SU-DHL-6 (cell line): ENCODE measurements around the gene PIK3CD.

Experiments
- H2AFZ ChIP-seq: fragments of 200-600 bp; sonication (generic); 2 replicates; pipeline ENCODE4 v1.6.1; 2014; ENCODE audit warnings: low read depth, mild to moderate bottlenecking, moderate library complexity, mixed read lengths, antibody characterized with exemption, low read length; ENCODE audit not compliant: severe bottlenecking
- H3F3A ChIP-seq: fragments of 200-600 bp; shearing (Covaris generic); 2 replicates; pipeline ENCODE4 v1.6.0; 2016; ENCODE audit warnings: antibody characterized with exemption, mild to moderate bottlenecking; ENCODE audit not compliant: insufficient read depth
- H3K27ac ChIP-seq: fragments of 200-600 bp; sonication (generic); 2 replicates; pipeline ENCODE4 v1.5.1; 2016; ENCODE audit warnings: low read depth, mild to moderate bottlenecking, low read length, moderate library complexity, mixed read lengths
- H3K27me3 ChIP-seq: fragments of 200-600 bp; sonication (generic), shearing (Covaris generic); 2 replicates; pipeline ENCODE4 v1.6.0; 2014; ENCODE audit warnings: mild to moderate bottlenecking, low read length
- H3K36me3 ChIP-seq: fragments of 200-600 bp; sonication (generic); 2 replicates; pipeline ENCODE4 v1.6.1; 2014; ENCODE audit warnings: mild to moderate bottlenecking, low read length, mixed read lengths
- H3K4me2 ChIP-seq: fragments of 300-600, 200-600 bp; shearing (Covaris generic), sonication (generic); 2 replicates; pipeline ENCODE4 v1.6.0; 2014; ENCODE audit warnings: low read length, low read depth, mild to moderate bottlenecking; ENCODE audit not compliant: poor library complexity, severe bottlenecking
- H3K4me3 ChIP-seq: fragments of 200-600 bp; sonication (generic); 2 replicates; pipeline ENCODE4 v1.5.1; 2014; ENCODE audit warnings: antibody characterized with exemption, low read length, mild to moderate bottlenecking, mixed read lengths; ENCODE audit not compliant: insufficient read depth, poor library complexity, severe bottlenecking
- H3K79me2 ChIP-seq: fragments of 200-600 bp; sonication (generic); 2 replicates; pipeline ENCODE4 v1.6.1; 2014; ENCODE audit warnings: mild to moderate bottlenecking, low read length, moderate library complexity; ENCODE audit not compliant: insufficient read depth
- H3K9ac ChIP-seq: fragments of 200-600 bp; sonication (generic); 2 replicates; pipeline ENCODE4 v1.7.0; 2014; ENCODE audit warnings: mild to moderate bottlenecking, low read length
- H3K9me2 ChIP-seq: fragments of 200-600 bp; sonication (generic); replicated peaks from 2 replicates; pipeline ENCODE4 v1.6.1; 2014; ENCODE audit warnings: low read length; ENCODE audit not compliant: insufficient read depth
- H3K9me3 ChIP-seq: fragments of 200-600 bp; sonication (generic); 2 replicates; pipeline ENCODE4 v1.6.1; 2014; ENCODE audit warnings: low read length, mixed read lengths; ENCODE audit not compliant: insufficient read depth
- H4K20me1 ChIP-seq: fragments of 200-600 bp; sonication (generic); 2 replicates; pipeline ENCODE4 v1.6.1; 2014; ENCODE audit warnings: low read depth, mild to moderate bottlenecking, antibody characterized with exemption, low read length, moderate library complexity, mixed read lengths
- EZH2phosphoT487 ChIP-seq: fragments of 200-600 bp; sonication (generic), shearing (Covaris generic); conservative IDR thresholded peaks from 2 replicates; pipeline ENCODE4 v1.6.1; 2018; ENCODE audit warnings: mild to moderate bottlenecking, antibody characterized with exemption, low read length, moderate library complexity, mixed read lengths
- TF ChIP-seq, protein P1 (sequence below): fragments of 200-600 bp; sonication (generic); IDR thresholded peaks from one replicate; pipeline ENCODE4 v1.5.1; 2017; ENCODE audit warnings: antibody characterized with exemption, mild to moderate bottlenecking, low read length, moderate library complexity; ENCODE audit not compliant: insufficient read depth, poor library complexity, severe bottlenecking

The PIK3CD gene

DNA sequence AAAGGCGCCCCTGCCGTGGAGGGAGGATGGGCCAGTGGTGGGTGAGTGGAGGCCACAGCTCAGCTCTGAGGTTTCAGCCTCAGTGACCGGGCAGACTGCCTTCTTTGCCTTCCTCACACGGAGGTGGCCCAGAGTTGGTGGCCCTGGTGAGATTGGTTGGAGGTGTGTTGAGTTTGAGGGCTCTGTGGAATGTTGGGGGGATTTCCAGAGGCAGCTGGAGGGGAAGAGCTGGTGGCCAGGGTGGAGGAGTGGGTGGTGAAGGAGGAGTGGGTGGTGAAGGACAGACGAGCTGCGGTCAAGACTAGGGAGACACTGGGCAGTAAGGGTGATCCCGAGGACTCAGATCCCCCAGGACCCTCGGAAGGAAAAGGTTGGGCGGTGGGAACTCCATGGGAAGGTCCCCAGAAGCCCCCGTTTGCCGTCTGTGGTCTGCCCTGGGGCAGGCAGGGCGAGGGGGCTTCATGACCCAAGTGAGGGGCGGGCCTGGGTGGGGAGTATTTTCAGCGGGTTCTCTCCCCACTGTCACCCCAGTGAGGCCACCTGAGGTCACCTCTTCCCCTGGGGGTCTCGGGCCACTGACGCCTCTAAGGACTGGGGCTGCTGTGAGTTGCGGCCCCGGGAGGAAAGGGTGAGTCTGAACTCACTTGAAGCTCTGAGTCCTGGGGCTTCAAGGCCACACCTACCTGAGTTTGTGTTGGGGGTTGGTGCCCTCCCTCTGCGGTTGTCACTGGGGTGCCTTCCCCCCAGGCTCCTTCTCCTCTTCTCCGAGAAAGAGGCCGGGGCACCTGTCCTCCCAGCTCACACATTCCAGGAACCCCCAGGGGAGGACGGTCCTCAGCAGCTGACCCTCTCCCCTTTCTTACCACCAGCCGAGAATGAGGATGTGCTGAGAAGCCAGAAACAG, 22.7 kb upstream of the PIK3CD start:
- no peaks in the 10 kb centered on the region for H3K9me3 ChIP-seq
- H2AFZ ChIP-seq, result no peak overlapping the region
- H3F3A ChIP-seq, result peaks cover 11% of the 10 kb centered on the region
- H3K27me3 ChIP-seq, result no peaks in the 10 kb centered on the region
- no peaks in the 10 kb centered on the region for H4K20me1 ChIP-seq
- no peaks in the 10 kb centered on the region for H3K36me3 ChIP-seq
- peak overlapping the region; percentile 64 for H3K4me2 ChIP-seq
- H3K27ac ChIP-seq, result peak overlapping the region; percentile 72
- no peak for TF ChIP-seq EZH2phosphoT487
- TF ChIP-seq, protein P1, sequence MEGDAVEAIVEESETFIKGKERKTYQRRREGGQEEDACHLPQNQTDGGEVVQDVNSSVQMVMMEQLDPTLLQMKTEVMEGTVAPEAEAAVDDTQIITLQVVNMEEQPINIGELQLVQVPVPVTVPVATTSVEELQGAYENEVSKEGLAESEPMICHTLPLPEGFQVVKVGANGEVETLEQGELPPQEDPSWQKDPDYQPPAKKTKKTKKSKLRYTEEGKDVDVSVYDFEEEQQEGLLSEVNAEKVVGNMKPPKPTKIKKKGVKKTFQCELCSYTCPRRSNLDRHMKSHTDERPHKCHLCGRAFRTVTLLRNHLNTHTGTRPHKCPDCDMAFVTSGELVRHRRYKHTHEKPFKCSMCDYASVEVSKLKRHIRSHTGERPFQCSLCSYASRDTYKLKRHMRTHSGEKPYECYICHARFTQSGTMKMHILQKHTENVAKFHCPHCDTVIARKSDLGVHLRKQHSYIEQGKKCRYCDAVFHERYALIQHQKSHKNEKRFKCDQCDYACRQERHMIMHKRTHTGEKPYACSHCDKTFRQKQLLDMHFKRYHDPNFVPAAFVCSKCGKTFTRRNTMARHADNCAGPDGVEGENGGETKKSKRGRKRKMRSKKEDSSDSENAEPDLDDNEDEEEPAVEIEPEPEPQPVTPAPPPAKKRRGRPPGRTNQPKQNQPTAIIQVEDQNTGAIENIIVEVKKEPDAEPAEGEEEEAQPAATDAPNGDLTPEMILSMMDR, result no peak
- peak overlapping the region; percentile 31 for H3K4me3 ChIP-seq
- peak overlapping the region; percentile 52 for H3K9ac ChIP-seq
- no peaks in the 10 kb centered on the region for H3K79me2 ChIP-seq
- no peaks in the 10 kb centered on the region for H3K9me2 ChIP-seq

DNA sequence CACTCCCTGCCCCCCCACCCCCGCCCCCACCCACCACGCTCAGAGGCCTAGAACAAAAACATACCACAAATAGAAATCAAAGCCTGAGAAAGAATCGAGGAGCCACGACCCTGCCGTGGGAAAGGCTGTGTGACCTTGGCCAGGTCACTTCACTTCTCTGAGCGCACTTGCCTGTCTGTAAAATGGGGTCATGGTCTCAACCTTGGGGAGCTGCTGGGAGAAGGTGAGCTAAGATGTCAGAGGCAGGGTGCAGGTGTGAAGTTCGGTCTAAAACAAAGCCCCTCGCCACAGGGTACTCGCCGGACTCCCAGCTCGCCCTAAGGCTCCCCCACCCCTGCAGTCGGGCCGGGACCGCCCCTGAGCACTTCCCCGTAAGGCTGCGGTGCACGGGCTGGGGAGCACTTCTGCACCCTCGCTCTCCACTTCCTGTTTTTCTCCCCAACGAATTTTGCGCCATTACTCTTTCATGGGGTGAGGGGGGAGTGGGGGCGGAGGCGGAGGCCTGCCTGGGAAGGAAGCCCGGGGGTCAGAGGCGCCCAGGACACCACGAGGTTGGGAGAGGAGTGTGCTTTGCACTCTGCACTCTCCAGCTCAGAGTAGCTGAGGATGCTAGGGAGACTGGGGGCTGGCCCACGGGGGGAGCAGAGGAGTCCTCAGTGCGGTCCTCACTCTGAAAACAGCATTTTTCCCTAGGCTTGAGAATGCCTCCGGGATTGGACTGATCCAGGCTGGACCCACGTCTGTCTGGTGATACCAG, 21.9 kb upstream of the PIK3CD start:
- H3K9me2 ChIP-seq, result no peaks in the 10 kb centered on the region
- H3K27me3 ChIP-seq, result no peaks in the 10 kb centered on the region
- H3F3A ChIP-seq, result peaks cover 11% of the 10 kb centered on the region
- TF ChIP-seq EZH2phosphoT487, result no peak
- TF ChIP-seq, protein P1, result no peak
- peak overlapping the region; percentile 31 for H3K4me3 ChIP-seq
- H3K79me2 ChIP-seq, result no peaks in the 10 kb centered on the region
- peak overlapping the region; percentile 93 for H2AFZ ChIP-seq
- no peaks in the 10 kb centered on the region for H3K36me3 ChIP-seq
- peak overlapping the region; percentile 64 for H3K4me2 ChIP-seq
- no peaks in the 10 kb centered on the region for H3K9me3 ChIP-seq
- peak overlapping the region; percentile 52 for H3K9ac ChIP-seq
- peak overlapping the region; percentile 72 for H3K27ac ChIP-seq
- H4K20me1 ChIP-seq, result no peaks in the 10 kb centered on the region

DNA sequence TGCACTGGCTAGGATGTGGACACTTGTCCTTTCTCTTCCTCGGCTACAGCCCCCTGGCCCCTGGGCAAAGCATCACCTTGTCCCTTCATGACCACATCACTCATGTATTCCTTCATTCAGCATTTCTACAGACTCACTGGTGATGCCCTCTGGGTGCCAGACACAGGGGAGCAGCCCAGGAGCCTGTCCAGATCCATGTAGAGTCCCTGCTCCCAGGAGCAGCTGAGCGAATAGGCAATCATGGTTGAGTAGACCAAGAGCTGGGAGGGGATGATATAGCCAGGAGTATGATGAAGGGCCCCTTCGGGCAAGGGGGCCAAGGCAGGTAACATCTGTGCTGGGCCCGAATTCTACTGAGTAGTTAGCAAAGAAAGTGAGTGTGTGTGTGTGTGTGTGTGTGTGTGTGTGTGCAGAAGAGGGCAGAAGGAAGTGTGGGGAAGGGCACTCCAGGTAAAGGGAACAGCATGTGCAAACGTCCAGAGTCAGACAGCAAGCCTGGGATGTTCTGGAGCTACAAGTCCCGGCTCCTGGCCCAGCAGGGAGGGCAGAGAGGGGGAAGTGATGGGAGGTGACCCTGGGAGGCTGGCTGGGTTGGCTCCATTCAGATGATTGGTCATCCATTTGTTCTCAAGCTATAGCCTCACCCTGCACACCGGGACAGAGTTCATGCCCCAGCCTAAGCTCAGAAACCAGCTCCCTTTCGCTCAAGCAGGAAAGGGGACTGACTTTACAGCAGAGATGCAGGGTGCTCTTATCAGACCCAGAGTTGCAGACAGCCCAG, 21.0 kb upstream of the PIK3CD start:
- H3K27ac ChIP-seq, result peak overlapping the region; percentile 72
- peak overlapping the region; percentile 52 for H3K9ac ChIP-seq
- H3K36me3 ChIP-seq, result no peaks in the 10 kb centered on the region
- H2AFZ ChIP-seq, result peak overlapping the region; percentile 93
- H3F3A ChIP-seq, result peaks cover 11% of the 10 kb centered on the region
- peak overlapping the region; percentile 64 for H3K4me2 ChIP-seq
- no peaks in the 10 kb centered on the region for H3K9me3 ChIP-seq
- no peaks in the 10 kb centered on the region for H3K9me2 ChIP-seq
- H3K4me3 ChIP-seq, result peak overlapping the region; percentile 31
- no peaks in the 10 kb centered on the region for H3K79me2 ChIP-seq
- no peaks in the 10 kb centered on the region for H4K20me1 ChIP-seq
- TF ChIP-seq EZH2phosphoT487, result no peak
- TF ChIP-seq, protein P1, result no peak
- no peaks in the 10 kb centered on the region for H3K27me3 ChIP-seq
